SK-N-SH (cell line): ENCODE results near the gene DUSP1. TPM values are rescaled to one million over a fixed set of nuclear protein-coding genes. Genes with fewer than 3 reads are reported as not detected.

Experiments
- CTCF ChIA-PET: fragments of 300-600, 350-600 bp; formaldehyde crosslinking; extraction: SDS; loops from one replicate; lab custom pipeline; 2021; lab: Yijun Ruan, JAX
- POLR2A ChIA-PET: fragments of 350-600 bp; sonication (Branson Sonifier 250); formaldehyde crosslinking; extraction: SDS; loops from one replicate; lab custom pipeline; 2020; ENCODE audit warnings: antibody characterized with exemption, inconsistent platforms; lab: Yijun Ruan, JAX
- DNase-seq: peaks from one replicate; pipeline ENCODE4 v3.0.0; 2012
- H2AFZ ChIP-seq: fragments of 200-600 bp; sonication (generic); 2 replicates; pipeline ENCODE4 v1.8.1; 2016; ENCODE audit warnings: antibody characterized with exemption, mild to moderate bottlenecking, low read depth
- H3F3A ChIP-seq: fragments of 200-600 bp; sonication (generic); replicated peaks from 2 replicates; pipeline ENCODE3; 2016; ENCODE audit warnings: antibody characterized with exemption, mild to moderate bottlenecking; ENCODE audit not compliant: insufficient read depth
- H3K27ac ChIP-seq, 2 experiments: fragments of 200-500 bp in 1 of 2; fragments of 200-600 bp in 1 of 2; sonication (Bioruptor generic) in 1 of 2; sonication (generic), shearing (Covaris generic) in 1 of 2; 2 replicates each; pipeline versions ENCODE4 v1.5.1 to v1.6.1; 2014 to 2016; ENCODE audit warnings: low read depth in 2 of 2, inconsistent platforms in 1 of 2, low read length in 1 of 2, mild to moderate bottlenecking in 1 of 2, mixed read lengths in 1 of 2
- H3K27me3 ChIP-seq: fragments of 200-600 bp; sonication (generic), shearing (Covaris generic); 2 replicates; pipeline ENCODE4 v1.6.1; 2016; ENCODE audit warnings: mixed run types; ENCODE audit not compliant: insufficient read depth
- H3K36me3 ChIP-seq, 2 experiments: fragments of 200-500 bp in 1 of 2; fragments of 200-600 bp in 1 of 2; sonication (Bioruptor generic) in 1 of 2; sonication (generic) in 1 of 2; replicated peaks in 1 of 2; 2 replicates each; pipeline versions ENCODE3 to v1.5.1; 2014 to 2016; ENCODE audit warnings: low read length in 1 of 2, mild to moderate bottlenecking in 1 of 2; ENCODE audit not compliant: insufficient read depth in 2 of 2, control insufficient read depth in 1 of 2
- H3K4me1 ChIP-seq, 2 experiments: fragments of 200-500 bp in 1 of 2; fragments of 200-600 bp in 1 of 2; sonication (Bioruptor generic) in 1 of 2; sonication (generic), shearing (Covaris generic) in 1 of 2; 2 replicates each; pipeline versions ENCODE4 v1.5.1 to v1.6.1; 2014 to 2016; ENCODE audit warnings: low read depth in 1 of 2, low read length in 1 of 2, mixed run types in 1 of 2; ENCODE audit not compliant: insufficient read depth in 2 of 2, control insufficient read depth in 1 of 2
- H3K4me2 ChIP-seq: fragments of 200-600 bp; sonication (generic), shearing (Covaris generic); 2 replicates; pipeline ENCODE4 v1.6.1; 2017; ENCODE audit warnings: mixed run types
- H3K4me3 ChIP-seq, 2 experiments: fragments of 200-500 bp in 1 of 2; fragments of 200-600 bp in 1 of 2; sonication (Bioruptor generic) in 1 of 2; sonication (generic), shearing (Covaris generic) in 1 of 2; 2 replicates each; pipeline versions ENCODE4 v1.5.1 to v1.8.1; 2014 to 2016; ENCODE audit warnings: low read depth in 2 of 2, inconsistent platforms in 1 of 2, low read length in 1 of 2, mild to moderate bottlenecking in 1 of 2, mixed read lengths in 1 of 2, moderate library complexity in 1 of 2
- H3K79me2 ChIP-seq: fragments of 200-600 bp; sonication (generic); 2 replicates; pipeline ENCODE4 v1.8.1; 2017; ENCODE audit warnings: mild to moderate bottlenecking; ENCODE audit not compliant: insufficient read depth
- H3K9ac ChIP-seq: fragments of 200-600 bp; sonication (generic); 2 replicates; pipeline ENCODE4 v1.6.1; 2017; ENCODE audit warnings: mixed run types
- H3K9me2 ChIP-seq: fragments of 200-600 bp; sonication (generic); 2 replicates; pipeline ENCODE4 v1.6.1; 2017; ENCODE audit warnings: mixed run types
- H3K9me3 ChIP-seq: fragments of 200-600 bp; sonication (generic); 2 replicates; pipeline ENCODE4 v1.6.1; 2017; ENCODE audit warnings: mixed run types, mild to moderate bottlenecking, moderate library complexity
- H4K20me1 ChIP-seq: fragments of 200-600 bp; sonication (generic); 2 replicates; pipeline ENCODE4 v1.6.1; 2017; ENCODE audit warnings: mild to moderate bottlenecking, mixed run types; ENCODE audit not compliant: insufficient read depth
- CTCF ChIP-seq: fragments of 200-600 bp; sonication (generic); IDR thresholded peaks from 2 replicates; pipeline ENCODE4 v1.6.1; 2017; ENCODE audit warnings: antibody characterized with exemption, mild to moderate bottlenecking, moderate library complexity
- ELF1 ChIP-seq: IDR thresholded peaks from 2 replicates; pipeline ENCODE4 v1.4.0; 2012
- EP300 ChIP-seq, 2 experiments: IDR thresholded peaks; 2 replicates each; pipeline versions ENCODE4 v1.4.0 to v1.6.1; 2012; ENCODE audit warnings: borderline replicate concordance in 1 of 2, low read depth in 1 of 2, low read length in 1 of 2
- FOXJ3 ChIP-seq: sonication (generic); formaldehyde crosslinking; IDR thresholded peaks from 2 replicates; pipeline ENCODE4 v1.5.1; 2020; ENCODE audit warnings: mild to moderate bottlenecking, missing genetic modification reagents
- FOXM1 ChIP-seq: IDR thresholded peaks from 2 replicates; pipeline ENCODE4 v1.4.0; 2012; ENCODE audit warnings: low read depth, mild to moderate bottlenecking
- MAX ChIP-seq: IDR thresholded peaks from 2 replicates; pipeline ENCODE4 v1.4.0; 2012; ENCODE audit warnings: low read depth
- MEF2A ChIP-seq: IDR thresholded peaks from 2 replicates; pipeline ENCODE4 v1.4.0; 2012; ENCODE audit warnings: low read depth, borderline replicate concordance
- MXI1 ChIP-seq: IDR thresholded peaks from 2 replicates; pipeline ENCODE4 v1.6.1; 2012; ENCODE audit warnings: mild to moderate bottlenecking, low read depth, low read length, improper control_type of control experiment
- NFIC ChIP-seq: IDR thresholded peaks from 2 replicates; pipeline ENCODE4 v1.4.0; 2012; ENCODE audit warnings: borderline replicate concordance
- PBX3 ChIP-seq: IDR thresholded peaks from 2 replicates; pipeline ENCODE4; 2012
- RFX5 ChIP-seq: IDR thresholded peaks from 2 replicates; pipeline ENCODE4 v1.6.1; 2012; ENCODE audit warnings: mild to moderate bottlenecking, improper control_type of control experiment, low read length
- SIN3A ChIP-seq: IDR thresholded peaks from 2 replicates; pipeline ENCODE4 v1.6.1; 2012; ENCODE audit warnings: low read depth, mild to moderate bottlenecking, low read length, moderate library complexity, borderline replicate concordance
- SMC3 ChIP-seq: IDR thresholded peaks from 2 replicates; pipeline ENCODE4 v1.6.1; 2012; ENCODE audit warnings: low read depth, low read length, improper control_type of control experiment
- TAF1 ChIP-seq: IDR thresholded peaks from 2 replicates; pipeline ENCODE4 v1.6.1; 2012; ENCODE audit warnings: low read depth, mild to moderate bottlenecking, low read length, moderate library complexity, borderline replicate concordance
- USF1 ChIP-seq: IDR thresholded peaks from 2 replicates; pipeline ENCODE4 v1.4.0; 2012; ENCODE audit warnings: low read depth, borderline replicate concordance
- USF2 ChIP-seq: fragments of 150-350 bp; IDR thresholded peaks from 2 replicates; pipeline ENCODE4 v1.6.1; 2017; ENCODE audit warnings: antibody characterized with exemption, low read length, low read depth, borderline replicate concordance
- YY1 ChIP-seq: IDR thresholded peaks from 2 replicates; pipeline ENCODE4 v1.4.0; 2012; ENCODE audit warnings: low read depth, mild to moderate bottlenecking
- ZBTB33 ChIP-seq: IDR thresholded peaks from 2 replicates; pipeline ENCODE4 v1.4.0; 2012; ENCODE audit warnings: low read depth, borderline replicate concordance
- WGBS: methylation state at CpG from one replicate; pipeline ENCODE4 v1.1.6; 2017; ENCODE audit warnings: low lambda C conversion rate; 5-methylcytosine and 5-hydroxymethylcytosine counted together
- polyA plus RNA-seq, 3 experiments: library from polyadenylated mRNA; depleted of rRNA; stranded (reverse); fragments of >200 nt; gene quantifications; 2 replicates each; pipeline ENCODE4 v1.2.3, GENCODE V29; 2012

DUSP1 gene
- polyA plus RNA-seq, 1 of the 3 experiments (the other 2 are of a cell fraction), result 455 TPM

GRCh38 chr5:172791286-172791685 lies 20.3 kb upstream of the DUSP1 start:
- WGBS, result 90% methylated on average over 2 of the region's 6 CpGs
- peaks cover 0 to 9% of the 10 kb centered on the region in 2 experiments; a peak in 2 of 4 replicates for H3K4me1 ChIP-seq
- no peak overlapping the region for H3K27ac ChIP-seq
- TF ChIP-seq TAF1 (no peak), ELF1 (no peak), YY1 (no peak), SMC3 (no peak), NFIC (no peak), FOXJ3 (no peak), USF2 (no peak), SIN3A (no peak), RFX5 (no peak), USF1 (no peak), PBX3 (no peak), CTCF (no peak), MAX (no peak), MXI1 (no peak), ZBTB33 (no peak), MEF2A (no peak), EP300 (IDR thresholded peaks at IDR 0.05; ENCODE audit: borderline replicate concordance in 1 of 2, low read depth in 1 of 2, low read length in 1 of 2) (no peak), FOXM1 (no peak)
- H3K79me2 ChIP-seq, result no peaks in the 10 kb centered on the region
- no peaks in the 10 kb centered on the region for H3K9me3 ChIP-seq
- POLR2A ChIA-PET, result no interaction called here
- no peaks in the 10 kb centered on the region for H3K36me3 ChIP-seq
- H3K4me3 ChIP-seq, result no peak overlapping the region
- H2AFZ ChIP-seq, result no peak overlapping the region
- CTCF ChIA-PET, result interaction anchor here (0.5 to 1.5 kb wide), 5 partner anchors 10 to 77 kb away, joined by 3 to 6 read pairs (median 4); partner anchors contain the start of gene DUSP1
- no peak for DNase-seq
- H3K9ac ChIP-seq, result no peak overlapping the region
- H3K9me2 ChIP-seq, result no peaks in the 10 kb centered on the region
- H3K4me2 ChIP-seq, result no peak overlapping the region
- H3F3A ChIP-seq, result peaks cover 5% of the 10 kb centered on the region
- H4K20me1 ChIP-seq, result no peaks in the 10 kb centered on the region
- H3K27me3 ChIP-seq, result no peaks in the 10 kb centered on the region
